ENCODE measurements around the gene BBOF1.

DNA sequence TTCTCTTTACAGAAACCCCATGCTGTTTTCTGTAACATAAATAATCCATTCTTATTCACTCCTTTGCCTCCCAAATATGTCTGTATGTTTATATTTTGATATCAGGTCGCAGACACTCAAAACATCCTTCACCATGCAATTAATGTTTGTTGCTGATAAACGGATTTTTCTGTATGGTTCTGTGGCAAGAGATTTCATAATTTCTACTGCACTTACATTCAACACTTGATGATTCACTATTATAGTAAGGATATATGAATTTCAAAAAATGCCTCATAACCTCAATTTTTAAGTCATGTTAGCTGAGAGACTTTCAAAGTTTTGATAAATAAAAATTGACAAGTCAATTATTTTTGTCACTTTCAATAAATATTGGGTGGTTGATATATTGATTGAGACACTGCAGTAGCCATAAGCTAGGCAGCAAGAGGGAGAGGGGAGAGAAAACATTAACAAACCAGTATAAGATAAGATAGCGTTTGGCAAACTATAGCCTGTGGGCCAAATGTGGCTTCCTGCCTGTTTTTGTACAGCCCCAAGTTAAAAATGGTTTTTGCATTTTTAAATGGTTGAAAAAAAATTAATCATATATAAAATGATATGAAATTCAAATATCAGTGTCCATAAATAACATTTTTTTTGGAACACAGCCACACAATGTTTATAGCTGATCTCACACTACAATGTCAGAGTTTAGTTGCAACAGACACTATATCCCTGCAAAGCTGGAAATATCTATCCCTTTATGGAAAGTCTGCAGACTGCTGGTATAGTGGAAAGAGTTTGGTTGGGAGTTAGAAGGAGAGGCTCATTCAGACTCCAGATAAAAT is 46.8 kb downstream of the BBOF1 start:
- no peak for TF ChIP-seq EZH2 (IDR thresholded peaks at IDR 0.05; ENCODE audit: insufficient read depth, low read length)
- TF ChIP-seq, protein P1, sequence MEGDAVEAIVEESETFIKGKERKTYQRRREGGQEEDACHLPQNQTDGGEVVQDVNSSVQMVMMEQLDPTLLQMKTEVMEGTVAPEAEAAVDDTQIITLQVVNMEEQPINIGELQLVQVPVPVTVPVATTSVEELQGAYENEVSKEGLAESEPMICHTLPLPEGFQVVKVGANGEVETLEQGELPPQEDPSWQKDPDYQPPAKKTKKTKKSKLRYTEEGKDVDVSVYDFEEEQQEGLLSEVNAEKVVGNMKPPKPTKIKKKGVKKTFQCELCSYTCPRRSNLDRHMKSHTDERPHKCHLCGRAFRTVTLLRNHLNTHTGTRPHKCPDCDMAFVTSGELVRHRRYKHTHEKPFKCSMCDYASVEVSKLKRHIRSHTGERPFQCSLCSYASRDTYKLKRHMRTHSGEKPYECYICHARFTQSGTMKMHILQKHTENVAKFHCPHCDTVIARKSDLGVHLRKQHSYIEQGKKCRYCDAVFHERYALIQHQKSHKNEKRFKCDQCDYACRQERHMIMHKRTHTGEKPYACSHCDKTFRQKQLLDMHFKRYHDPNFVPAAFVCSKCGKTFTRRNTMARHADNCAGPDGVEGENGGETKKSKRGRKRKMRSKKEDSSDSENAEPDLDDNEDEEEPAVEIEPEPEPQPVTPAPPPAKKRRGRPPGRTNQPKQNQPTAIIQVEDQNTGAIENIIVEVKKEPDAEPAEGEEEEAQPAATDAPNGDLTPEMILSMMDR (IDR thresholded peaks at IDR 0.05; ENCODE audit: insufficient read depth, low read depth, low read length): no peak

Measured in astrocyte (in vitro differentiated cells and primary cell).